Measurements from ENCODE around the gene CSNK1D. TPM values are rescaled to one million over a fixed set of nuclear protein-coding genes. Genes with fewer than 3 reads are reported as not detected.

CSNK1D gene
- polyA plus RNA-seq (2013) = 106 and 112 TPM in 2 replicates

GRCh38 chr17:82273327-82274133, at the start of gene CSNK1D:
CSNK1D (minus strand) TSS chr17:82273700; CDS start chr17:82273381, 319 bp downstream.
- H3K27ac ChIP-seq (ENCODE audit: low read depth, low read length) = peak within 1 kb of the TSS; percentile 91
- peaks cover 11% of the 10 kb centered on the region for H3K79me1 ChIP-seq (ENCODE audit: low read length)
- peak within 1 kb of the TSS; percentile 96 for H3K9ac ChIP-seq (ENCODE audit: low read length)
- H4K8ac ChIP-seq (ENCODE audit: low read depth, low read length) = peak within 1 kb of the TSS; percentile 97
- peak within 1 kb of the TSS; percentile 15 for H2BK12ac ChIP-seq (ENCODE audit: low read length)
- no peak within 1 kb of the TSS for H3K23ac ChIP-seq (ENCODE audit: low read length)
- peak within 1 kb of the TSS; percentile 92 for H2AK5ac ChIP-seq (ENCODE audit: low read length)
- peak within 1 kb of the TSS; percentile 99 for H4K91ac ChIP-seq (ENCODE audit: low read depth, low read length)
- H3K79me2 ChIP-seq (ENCODE audit: control insufficient read depth, insufficient read depth, low read length, poor library complexity) = peaks cover 42% of the 10 kb centered on the region
- peaks cover 2% of the 10 kb centered on the region for H3K9me3 ChIP-seq (ENCODE audit: insufficient read depth, low read depth, low read length)
- peak within 1 kb of the TSS; percentile 95 for H3K18ac ChIP-seq (ENCODE audit: low read length)
- peak within 1 kb of the TSS; percentile 91 for H4K12ac ChIP-seq (ENCODE audit: low read depth, low read length)
- peak within 1 kb of the TSS; percentile 94 for H3K4me3 ChIP-seq (ENCODE audit: low read depth, low read length)
- H3K4ac ChIP-seq (ENCODE audit: low read depth, low read length) = peak within 1 kb of the TSS; percentile 100
- H3K14ac ChIP-seq (ENCODE audit: low read length) = peak within 1 kb of the TSS; percentile 89
- DNase-seq = peak; percentile 77 to 91
- no peaks in the 10 kb centered on the region for H3K27me3 ChIP-seq (ENCODE audit: insufficient read depth, low read length)
- peaks cover 28 to 32% of the 10 kb centered on the region in 2 experiments for H3K36me3 ChIP-seq (ENCODE audit: control insufficient read depth in 1 of 2, insufficient read depth in 2 of 2, low read length in 2 of 2)
- peak within 1 kb of the TSS; percentile 96 for H2AFZ ChIP-seq (ENCODE audit: insufficient read depth, low read length, poor library complexity)
- peak within 1 kb of the TSS; percentile 100 for H2BK5ac ChIP-seq (ENCODE audit: low read depth, low read length, poor library complexity)
- WGBS (ENCODE audit: extremely low coverage, insufficient coverage, insufficient read length) = no CpG with 5 or more reads among the region's 80 CpGs
- peak within 1 kb of the TSS; percentile 65 for H2BK120ac ChIP-seq (ENCODE audit: insufficient read depth, low read length, poor library complexity)
- peak within 1 kb of the TSS; percentile 67 for H3K4me2 ChIP-seq (ENCODE audit: low read length)
- peaks cover 19% of the 10 kb centered on the region in 2 experiments for H3K4me1 ChIP-seq (ENCODE audit: control insufficient read depth in 1 of 2, insufficient read depth in 2 of 2, low read length in 2 of 2)

GRCh38 chr17:82322526-82323453, 49.3 kb upstream of the CSNK1D start:
- no peaks in the 10 kb centered on the region for H3K4me1 ChIP-seq (ENCODE audit: control insufficient read depth in 1 of 2, insufficient read depth in 2 of 2, low read length in 2 of 2)
- H2AK5ac ChIP-seq (ENCODE audit: low read length) = no peak overlapping the region
- no peak overlapping the region for H4K91ac ChIP-seq (ENCODE audit: low read depth, low read length)
- H2BK5ac ChIP-seq (ENCODE audit: low read depth, low read length, poor library complexity) = no peak overlapping the region
- no peak overlapping the region for H4K8ac ChIP-seq (ENCODE audit: low read depth, low read length)
- no peak overlapping the region for H2AFZ ChIP-seq (ENCODE audit: insufficient read depth, low read length, poor library complexity)
- H3K4me2 ChIP-seq (ENCODE audit: low read length) = no peak overlapping the region
- H2BK120ac ChIP-seq (ENCODE audit: insufficient read depth, low read length, poor library complexity) = no peak overlapping the region
- no peak overlapping the region for H3K4me3 ChIP-seq (ENCODE audit: low read depth, low read length)
- no peak overlapping the region for H3K4ac ChIP-seq (ENCODE audit: low read depth, low read length)
- no peak overlapping the region for H3K27ac ChIP-seq (ENCODE audit: low read depth, low read length)
- no peaks in the 10 kb centered on the region for H3K79me1 ChIP-seq (ENCODE audit: low read length)
- H3K23ac ChIP-seq (ENCODE audit: low read length) = no peak overlapping the region
- peaks cover 19% of the 10 kb centered on the region for H3K9me3 ChIP-seq (ENCODE audit: insufficient read depth, low read depth, low read length)
- no peak overlapping the region for H3K18ac ChIP-seq (ENCODE audit: low read length)
- no peak overlapping the region for H4K12ac ChIP-seq (ENCODE audit: low read depth, low read length)
- H3K14ac ChIP-seq (ENCODE audit: low read length) = no peak overlapping the region
- DNase-seq = no peak
- no peak overlapping the region for H3K9ac ChIP-seq (ENCODE audit: low read length)
- no peaks in the 10 kb centered on the region for H3K36me3 ChIP-seq (ENCODE audit: control insufficient read depth in 1 of 2, insufficient read depth in 2 of 2, low read length in 2 of 2)
- H2BK12ac ChIP-seq (ENCODE audit: low read length) = no peak overlapping the region
- no peaks in the 10 kb centered on the region for H3K27me3 ChIP-seq (ENCODE audit: insufficient read depth, low read length)
- no CpG with 5 or more reads among the region's 28 CpGs for WGBS (ENCODE audit: extremely low coverage, insufficient coverage, insufficient read length)
- no peaks in the 10 kb centered on the region for H3K79me2 ChIP-seq (ENCODE audit: control insufficient read depth, insufficient read depth, low read length, poor library complexity)

GRCh38 chr17:82321947-82322466, 48.5 kb upstream of the CSNK1D start:
- Histone ChIP-seq H4K91ac (ENCODE audit: low read depth, low read length) (no peak overlapping the region), H3K9ac (ENCODE audit: low read length) (no peak overlapping the region), H4K12ac (ENCODE audit: low read depth, low read length) (no peak overlapping the region), H3K14ac (ENCODE audit: low read length) (no peak overlapping the region), H3K79me2 (ENCODE audit: control insufficient read depth, insufficient read depth, low read length, poor library complexity) (no peaks in the 10 kb centered on the region), H2BK5ac (ENCODE audit: low read depth, low read length, poor library complexity) (no peak overlapping the region), H3K36me3 (ENCODE audit: control insufficient read depth in 1 of 2, insufficient read depth in 2 of 2, low read length in 2 of 2) (no peaks in the 10 kb centered on the region), H3K4ac (ENCODE audit: low read depth, low read length) (no peak overlapping the region), H3K4me1 (ENCODE audit: control insufficient read depth in 1 of 2, insufficient read depth in 2 of 2, low read length in 2 of 2) (no peaks in the 10 kb centered on the region), H3K23ac (ENCODE audit: low read length) (no peak overlapping the region), H3K27ac (ENCODE audit: low read depth, low read length) (no peak overlapping the region), H2BK12ac (ENCODE audit: low read length) (no peak overlapping the region), H2AK5ac (ENCODE audit: low read length) (no peak overlapping the region), H3K4me2 (ENCODE audit: low read length) (no peak overlapping the region), H3K18ac (ENCODE audit: low read length) (no peak overlapping the region), H2AFZ (ENCODE audit: insufficient read depth, low read length, poor library complexity) (no peak overlapping the region), H4K8ac (ENCODE audit: low read depth, low read length) (no peak overlapping the region), H3K4me3 (ENCODE audit: low read depth, low read length) (no peak overlapping the region), H3K27me3 (ENCODE audit: insufficient read depth, low read length) (no peaks in the 10 kb centered on the region), H3K79me1 (ENCODE audit: low read length) (no peaks in the 10 kb centered on the region), H2BK120ac (ENCODE audit: insufficient read depth, low read length, poor library complexity) (no peak overlapping the region), H3K9me3 (ENCODE audit: insufficient read depth, low read depth, low read length) (peaks cover 19% of the 10 kb centered on the region)
- no peak for DNase-seq
- WGBS (ENCODE audit: extremely low coverage, insufficient coverage, insufficient read length) = no CpG with 5 or more reads among the region's 21 CpGs
